Mesenchymal stem cell (in vitro differentiated cells and primary cell): ENCODE results near the gene SLC25A45.

Experiments
- DNase-seq: peaks from one replicate; pipeline ENCODE4 v3.0.0-alpha.2; 2013
- H2AFZ ChIP-seq: one replicate; pipeline ENCODE4 v1.6.1; 2013; ENCODE audit warnings: low read depth, mild to moderate bottlenecking, control low read depth, inconsistent platforms, low read length, moderate library complexity
- H2AK5ac ChIP-seq: 2 replicates; pipeline ENCODE4 v1.6.1; 2013; ENCODE audit warnings: low read length, moderate library complexity, mild to moderate bottlenecking, inconsistent platforms; ENCODE audit not compliant: severe bottlenecking
- H2BK120ac ChIP-seq: one replicate; pipeline ENCODE4 v1.6.1; 2013; ENCODE audit warnings: low read depth, mild to moderate bottlenecking, inconsistent platforms, low read length, moderate library complexity
- H2BK12ac ChIP-seq, 2 experiments: one replicate each; pipeline ENCODE4 v1.6.1; 2013; ENCODE audit warnings: inconsistent platforms in 2 of 2, low read length in 2 of 2, mild to moderate bottlenecking in 2 of 2, moderate library complexity in 2 of 2, control low read depth in 1 of 2
- H2BK15ac ChIP-seq: one replicate; pipeline ENCODE4 v1.6.1; 2013; ENCODE audit warnings: mild to moderate bottlenecking, low read depth, inconsistent platforms; ENCODE audit not compliant: poor library complexity, severe bottlenecking
- H2BK5ac ChIP-seq: 2 replicates; pipeline ENCODE4 v1.6.1; 2013; ENCODE audit warnings: low read depth, mild to moderate bottlenecking, low read length, control low read depth, inconsistent platforms; ENCODE audit not compliant: poor library complexity, severe bottlenecking
- H3K14ac ChIP-seq, 2 experiments: one replicate each; pipeline ENCODE4 v1.6.1; 2013; ENCODE audit warnings: inconsistent platforms in 2 of 2, low read length in 2 of 2, control low read depth in 1 of 2, mild to moderate bottlenecking in 1 of 2, moderate library complexity in 1 of 2
- H3K18ac ChIP-seq, 2 experiments: one replicate each; pipeline ENCODE4 v1.6.1; 2013; ENCODE audit warnings: inconsistent platforms in 2 of 2, low read length in 2 of 2, control low read depth in 1 of 2, low read depth in 1 of 2, mild to moderate bottlenecking in 1 of 2
- H3K23ac ChIP-seq, 2 experiments: one replicate each; pipeline ENCODE4 v1.6.1; 2013; ENCODE audit warnings: inconsistent platforms in 2 of 2, low read length in 2 of 2, mild to moderate bottlenecking in 2 of 2, moderate library complexity in 2 of 2, control low read depth in 1 of 2
- H3K27ac ChIP-seq: 2 replicates; pipeline ENCODE4 v1.5.1; 2013; ENCODE audit warnings: mild to moderate bottlenecking, moderate library complexity, low read length, control low read depth, inconsistent platforms; ENCODE audit not compliant: poor library complexity, severe bottlenecking
- H3K27me3 ChIP-seq, 2 experiments: 2 replicates each; pipeline versions ENCODE4 v1.6.1 to v1.7.0; 2013; ENCODE audit warnings: low read length in 2 of 2, mild to moderate bottlenecking in 2 of 2, moderate library complexity in 2 of 2, control low read depth in 1 of 2, inconsistent platforms in 1 of 2; ENCODE audit not compliant: control insufficient read depth in 1 of 2, insufficient read depth in 1 of 2
- H3K36me3 ChIP-seq, 2 experiments: 2 replicates each; pipeline versions ENCODE4 v1.6.1 to v1.7.0; 2013; ENCODE audit warnings: low read length in 2 of 2, control low read depth in 1 of 2, inconsistent platforms in 1 of 2, low read depth in 1 of 2, mild to moderate bottlenecking in 1 of 2; ENCODE audit not compliant: insufficient read depth in 2 of 2, control insufficient read depth in 1 of 2
- H3K4ac ChIP-seq, 2 experiments: one replicate each; pipeline ENCODE4 v1.6.1; 2013; ENCODE audit warnings: inconsistent platforms in 2 of 2, low read length in 2 of 2, mild to moderate bottlenecking in 2 of 2, moderate library complexity in 2 of 2, control low read depth in 1 of 2, low read depth in 1 of 2
- H3K4me1 ChIP-seq: 2 replicates; pipeline ENCODE4 v1.6.1; 2013; ENCODE audit warnings: low read depth, low read length, control low read depth; ENCODE audit not compliant: control insufficient read depth, insufficient read depth
- H3K4me2 ChIP-seq: 2 replicates; pipeline ENCODE4 v1.6.1; 2013; ENCODE audit warnings: low read length, mild to moderate bottlenecking, inconsistent platforms; ENCODE audit not compliant: poor library complexity, severe bottlenecking
- H3K4me3 ChIP-seq, 2 experiments: 2 replicates each; pipeline versions ENCODE4 v1.5.1 to v1.7.0; 2013; ENCODE audit warnings: low read length in 2 of 2, mild to moderate bottlenecking in 2 of 2, control low read depth in 1 of 2, low read depth in 1 of 2; ENCODE audit not compliant: insufficient read depth in 1 of 2
- H3K79me1 ChIP-seq: replicated peaks from 2 replicates; pipeline ENCODE4 v1.6.1; 2013; ENCODE audit warnings: mild to moderate bottlenecking, control low read depth, low read length, inconsistent platforms; ENCODE audit not compliant: poor library complexity, severe bottlenecking
- H3K9ac ChIP-seq: 2 replicates; pipeline ENCODE4 v1.7.0; 2013; ENCODE audit warnings: mild to moderate bottlenecking, low read length, moderate library complexity
- H3K9me3 ChIP-seq: 2 replicates; pipeline ENCODE4 v1.7.0; 2013; ENCODE audit warnings: mild to moderate bottlenecking, low read length; ENCODE audit not compliant: control insufficient read depth
- H4K8ac ChIP-seq: one replicate; pipeline ENCODE4 v1.6.1; 2013; ENCODE audit warnings: inconsistent platforms, mild to moderate bottlenecking, low read length, moderate library complexity
- H4K91ac ChIP-seq: one replicate; pipeline ENCODE4 v1.6.1; 2013; ENCODE audit warnings: mild to moderate bottlenecking, low read length, inconsistent platforms
- WGBS: methylation state at CpG from one replicate; pipeline ENCODE4 v1.1.7; 2013; ENCODE audit warnings: mixed read lengths; 5-methylcytosine and 5-hydroxymethylcytosine counted together

Gene SLC25A45

DNA sequence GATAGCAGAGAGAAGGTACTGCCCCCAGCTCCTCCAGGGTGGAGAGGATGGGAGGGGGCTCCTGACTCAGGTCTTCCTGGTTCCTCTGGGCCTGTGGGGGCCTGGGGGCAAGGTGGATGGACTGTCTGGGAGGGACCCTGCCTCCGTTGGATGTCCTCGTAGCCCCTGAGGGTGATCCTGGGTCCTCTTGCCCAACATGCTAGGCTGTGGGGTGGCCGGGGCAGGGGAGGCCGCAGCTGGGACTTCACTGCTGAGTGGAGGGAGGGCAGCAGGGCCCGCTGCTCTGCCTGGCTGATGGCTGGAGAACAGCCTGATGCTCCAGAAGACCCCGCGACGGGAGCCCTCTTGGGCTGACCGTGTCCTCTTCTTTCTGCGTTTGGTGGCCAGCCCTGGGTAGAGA is 17.4 kb upstream of the SLC25A45 start:
- Histone ChIP-seq H4K91ac (no peak overlapping the region), H3K36me3 (peaks cover 85 to 87% of the 10 kb centered on the region in 2 experiments), H3K9me3 (no peaks in the 10 kb centered on the region), H3K27me3 (no peaks in the 10 kb centered on the region), H2BK120ac (no peak overlapping the region), H3K79me1 (peaks cover 51% of the 10 kb centered on the region), H3K23ac (no peak overlapping the region), H2BK12ac (no peak overlapping the region), H2BK5ac (no peak overlapping the region), H3K4ac (no peak overlapping the region), H2AFZ (no peak overlapping the region), H3K4me3 (no peak overlapping the region), H2AK5ac (no peak overlapping the region), H3K27ac (no peak overlapping the region), H4K8ac (no peak overlapping the region), H3K14ac (no peak overlapping the region), H3K18ac (no peak overlapping the region), H3K9ac (no peak overlapping the region), H3K4me1 (peaks cover 7% of the 10 kb centered on the region), H2BK15ac (no peak overlapping the region), H3K4me2 (no peak overlapping the region)
- no peak for DNase-seq
- WGBS, result 96% methylated on average over 10 of the region's 10 CpGs

DNA sequence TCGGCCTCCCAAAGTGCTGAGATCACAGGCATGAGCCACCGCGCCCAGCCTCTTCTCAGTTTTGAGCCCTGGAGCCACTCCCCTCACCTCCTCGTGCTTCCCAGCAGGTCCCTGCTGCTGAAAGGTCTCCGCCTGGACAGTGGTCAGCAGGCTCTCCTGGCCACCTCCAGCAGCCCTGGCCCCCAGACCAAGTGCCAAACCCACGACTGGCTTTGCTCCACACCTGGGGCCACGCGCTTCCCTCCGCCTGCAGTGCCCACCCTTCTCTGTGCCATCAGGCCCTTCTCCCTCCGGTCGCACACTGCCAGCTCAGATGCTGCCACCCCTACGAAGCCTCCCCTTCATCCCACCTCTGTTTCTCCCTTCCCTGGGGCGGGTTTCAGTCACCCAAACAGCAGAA is 16.8 kb upstream of the SLC25A45 start:
- Histone ChIP-seq H3K23ac (no peak overlapping the region), H3K4ac (no peak overlapping the region), H2BK12ac (no peak overlapping the region), H3K27me3 (no peaks in the 10 kb centered on the region), H3K4me1 (peaks cover 5% of the 10 kb centered on the region), H3K4me2 (no peak overlapping the region), H2BK5ac (no peak overlapping the region), H3K9me3 (no peaks in the 10 kb centered on the region), H4K91ac (no peak overlapping the region), H2BK15ac (no peak overlapping the region), H2BK120ac (no peak overlapping the region), H4K8ac (no peak overlapping the region), H3K14ac (no peak overlapping the region), H3K4me3 (no peak overlapping the region), H2AK5ac (no peak overlapping the region), H3K27ac (no peak overlapping the region), H3K79me1 (peaks cover 50% of the 10 kb centered on the region), H3K9ac (no peak overlapping the region), H3K36me3 (peaks cover 85 to 87% of the 10 kb centered on the region in 2 experiments), H3K18ac (no peak overlapping the region), H2AFZ (no peak overlapping the region)
- DNase-seq, result no peak
- whole genome bisulfite sequencing, result 97% methylated on average over 13 of the region's 13 CpGs

DNA sequence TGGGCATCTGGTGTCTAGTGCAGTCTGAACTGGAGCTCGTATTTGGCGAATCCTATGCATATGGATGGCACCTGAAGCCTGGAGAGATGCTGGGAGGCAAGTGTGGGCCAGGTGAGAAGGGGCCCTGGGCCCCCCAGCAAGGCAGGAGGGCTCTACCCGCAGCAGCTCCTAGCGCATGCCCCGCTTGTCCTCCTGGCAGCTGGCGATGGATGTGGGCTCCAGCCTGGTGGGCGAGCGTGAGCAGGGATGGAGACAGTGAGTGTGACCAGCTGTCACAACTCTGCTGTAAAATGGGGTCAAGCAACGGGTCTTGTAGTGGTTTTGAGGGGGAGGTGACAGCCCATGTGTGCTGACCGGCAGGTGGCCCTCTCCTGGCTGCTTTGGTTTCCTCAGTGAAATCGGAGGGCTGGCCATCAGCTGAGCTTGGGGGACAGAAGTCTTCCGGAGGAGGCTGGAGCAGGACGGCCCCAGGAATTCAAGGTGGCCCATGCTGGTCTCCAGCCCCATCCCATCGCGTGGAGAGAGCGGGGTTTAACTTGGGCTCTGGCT is 16.0 kb upstream of the SLC25A45 start:
- H2BK120ac ChIP-seq, result no peak overlapping the region
- H3K4me3 ChIP-seq, result no peak overlapping the region
- no peak overlapping the region for H2AFZ ChIP-seq
- H3K27me3 ChIP-seq, result no peaks in the 10 kb centered on the region
- peaks cover 5% of the 10 kb centered on the region for H3K4me1 ChIP-seq
- no peak overlapping the region for H3K23ac ChIP-seq
- H4K91ac ChIP-seq, result no peak overlapping the region
- no peak overlapping the region for H4K8ac ChIP-seq
- no peak overlapping the region for H2BK12ac ChIP-seq
- H3K36me3 ChIP-seq, result peaks cover 85 to 87% of the 10 kb centered on the region in 2 experiments
- no peak overlapping the region for H3K9ac ChIP-seq
- no peak overlapping the region for H3K27ac ChIP-seq
- H3K14ac ChIP-seq, result no peak overlapping the region
- no peak for DNase-seq
- H2AK5ac ChIP-seq, result no peak overlapping the region
- H2BK5ac ChIP-seq, result no peak overlapping the region
- no peak overlapping the region for H3K4me2 ChIP-seq
- no peak overlapping the region for H3K18ac ChIP-seq
- H2BK15ac ChIP-seq, result no peak overlapping the region
- H3K9me3 ChIP-seq, result no peaks in the 10 kb centered on the region
- WGBS, result 93% methylated on average over 16 of the region's 16 CpGs
- H3K79me1 ChIP-seq, result peaks cover 52% of the 10 kb centered on the region
- no peak overlapping the region for H3K4ac ChIP-seq

DNA sequence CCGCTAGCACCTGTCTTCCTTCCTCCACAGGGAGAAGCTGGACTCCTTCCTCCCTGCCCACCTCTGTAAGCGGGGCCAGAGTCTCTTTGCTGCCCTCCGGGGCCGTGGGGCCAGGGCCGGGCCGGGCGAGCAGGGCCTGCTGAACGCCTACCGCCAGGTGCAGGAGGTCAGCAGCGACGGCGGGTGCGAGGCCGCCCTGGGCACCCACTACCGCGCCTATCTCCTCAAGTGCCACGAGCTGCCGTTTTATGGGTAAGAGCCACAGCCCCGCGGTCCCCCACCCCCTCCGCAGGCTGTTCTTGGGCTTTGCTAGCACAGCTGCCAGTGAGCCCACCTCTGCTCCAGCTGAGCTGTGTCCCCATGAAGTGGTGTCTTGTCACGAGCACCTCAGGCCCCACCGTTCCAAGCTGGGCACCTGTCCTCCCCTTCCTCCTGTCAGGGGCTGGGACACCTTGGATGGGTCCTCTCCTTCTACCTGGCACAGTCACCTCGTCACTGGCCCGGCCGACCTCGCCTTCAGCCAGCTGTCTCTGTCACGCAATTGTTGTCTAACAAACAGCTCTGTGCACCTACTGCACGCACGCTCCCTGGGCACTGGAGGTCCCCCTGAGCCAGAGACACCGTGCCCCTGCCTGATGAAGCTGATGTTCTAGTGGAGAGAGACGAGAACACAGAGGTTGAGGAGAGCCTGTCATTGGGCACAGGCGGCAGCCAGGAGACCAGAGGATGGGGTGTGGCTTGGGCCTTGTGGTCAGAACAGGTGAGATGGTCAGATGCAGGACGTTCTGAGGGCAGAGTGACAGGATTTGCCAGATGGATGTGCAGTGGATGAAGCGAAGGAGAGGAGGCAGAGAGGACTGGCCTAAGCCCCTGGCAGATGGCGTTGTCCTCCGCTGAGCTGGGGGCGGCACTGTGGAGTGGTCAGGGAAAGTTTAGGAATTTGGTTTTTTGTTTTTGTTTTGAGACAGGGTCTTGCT is 14.6 kb upstream of the SLC25A45 start:
- H2BK120ac ChIP-seq, result no peak overlapping the region
- no peak overlapping the region for H3K27ac ChIP-seq
- H3K4ac ChIP-seq, result no peak overlapping the region
- H4K8ac ChIP-seq, result no peak overlapping the region
- no peak overlapping the region for H3K4me2 ChIP-seq
- no peak overlapping the region for H2BK12ac ChIP-seq
- no peak overlapping the region for H3K14ac ChIP-seq
- H3K36me3 ChIP-seq, result peaks cover 88 to 95% of the 10 kb centered on the region in 2 experiments
- H2AK5ac ChIP-seq, result no peak overlapping the region
- H3K23ac ChIP-seq, result no peak overlapping the region
- H4K91ac ChIP-seq, result no peak overlapping the region
- H3K27me3 ChIP-seq, result no peaks in the 10 kb centered on the region
- H3K4me1 ChIP-seq, result peaks cover 11% of the 10 kb centered on the region
- H2AFZ ChIP-seq, result no peak overlapping the region
- no peak overlapping the region for H2BK15ac ChIP-seq
- no peak overlapping the region for H3K9ac ChIP-seq
- 96% methylated on average over 38 of the region's 38 CpGs for WGBS
- no peak overlapping the region for H3K4me3 ChIP-seq
- H3K9me3 ChIP-seq, result no peaks in the 10 kb centered on the region
- no peak overlapping the region for H2BK5ac ChIP-seq
- no peak overlapping the region for H3K18ac ChIP-seq
- peaks cover 62% of the 10 kb centered on the region for H3K79me1 ChIP-seq
- no peak for DNase-seq
